GM12878 (cell line): Measurements from ENCODE around the gene SCN5A. TPM values are rescaled to one million over a fixed set of nuclear protein-coding genes. Genes with fewer than 3 reads are reported as not detected.

Experiments
- FOXK2 ChIP-seq: fragments of 450-650 bp; IDR thresholded peaks from 2 replicates; pipeline ENCODE4 v1.6.1; 2017; ENCODE audit warnings: mild to moderate bottlenecking, moderate library complexity
- JUNB ChIP-seq: IDR thresholded peaks from 2 replicates; pipeline ENCODE4 v1.6.1; 2016; ENCODE audit warnings: antibody characterized with exemption, mild to moderate bottlenecking
- MXI1 ChIP-seq: fragments of 150-350 bp; IDR thresholded peaks from 2 replicates; pipeline ENCODE4 v1.6.1; 2011; ENCODE audit warnings: low read depth, mild to moderate bottlenecking, inconsistent platforms, low read length, improper control_type of control experiment
- NFYA ChIP-seq: IDR thresholded peaks from 2 replicates; pipeline ENCODE4 v1.6.1; 2011; ENCODE audit warnings: low read depth, mild to moderate bottlenecking, low read length, improper control_type of control experiment, borderline replicate concordance
- NR2C2 ChIP-seq: IDR thresholded peaks from 2 replicates; pipeline ENCODE4 v1.6.1; 2011; ENCODE audit warnings: borderline replicate concordance, low read depth; ENCODE audit not compliant: control insufficient read depth, insufficient read length
- PAX5 ChIP-seq: IDR thresholded peaks from 2 replicates; pipeline ENCODE4 v1.6.1; 2011; ENCODE audit warnings: low read depth, low read length, borderline replicate concordance
- POLR2AphosphoS5 ChIP-seq: IDR thresholded peaks from 2 replicates; pipeline ENCODE4 v1.6.1; 2011; ENCODE audit warnings: mild to moderate bottlenecking, low read length, inconsistent platforms
- RBBP5 ChIP-seq: fragments of 200-600 bp; sonication (generic); conservative IDR thresholded peaks from 2 replicates; pipeline ENCODE4 v1.6.1; 2016
- RUNX3 ChIP-seq: IDR thresholded peaks from 2 replicates; pipeline ENCODE4 v1.6.1; 2012; ENCODE audit warnings: low read length, inconsistent platforms
- SIN3A ChIP-seq: IDR thresholded peaks from 2 replicates; pipeline ENCODE4 v1.6.1; 2012; ENCODE audit warnings: low read depth, low read length, improper control_type of control experiment
- SMAD5 ChIP-seq: IDR thresholded peaks from 2 replicates; pipeline ENCODE4 v1.6.1; 2016; ENCODE audit warnings: antibody characterized with exemption, low read depth
- SPI1 ChIP-seq: IDR thresholded peaks from 2 replicates; pipeline ENCODE4 v1.6.1; 2011; ENCODE audit warnings: low read depth, mild to moderate bottlenecking, low read length, moderate library complexity, borderline replicate concordance; ENCODE audit not compliant: insufficient read depth
- SRF ChIP-seq, 2 experiments: IDR thresholded peaks; 2 replicates each; pipeline ENCODE4 v1.6.1; 2011; ENCODE audit warnings: low read depth in 2 of 2, low read length in 2 of 2, mild to moderate bottlenecking in 1 of 2, moderate library complexity in 1 of 2
- TAF1 ChIP-seq: IDR thresholded peaks from 2 replicates; pipeline ENCODE4 v1.6.1; 2011; ENCODE audit warnings: mild to moderate bottlenecking, low read depth, low read length, borderline replicate concordance
- TCF7 ChIP-seq: IDR thresholded peaks from 2 replicates; pipeline ENCODE4 v1.6.1; 2014; ENCODE audit warnings: antibody characterized with exemption, borderline replicate concordance
- YY1 ChIP-seq: IDR thresholded peaks from 2 replicates; pipeline ENCODE4 v1.6.1; 2011; ENCODE audit warnings: low read depth, mild to moderate bottlenecking, low read length
- ZNF274 ChIP-seq: IDR thresholded peaks from one replicate; pipeline ENCODE4 v1.8.0; 2011; ENCODE audit not compliant: insufficient read length, insufficient read depth
- ZNF384 ChIP-seq: IDR thresholded peaks from 2 replicates; pipeline ENCODE4 v1.6.1; 2012; ENCODE audit warnings: low read depth, mild to moderate bottlenecking, low read length, improper control_type of control experiment, borderline replicate concordance
- polyA plus RNA-seq, 11 experiments: library from polyadenylated mRNA; depleted of rRNA in 4 of 11; unstranded in 6 of 11; stranded (reverse) in 5 of 11; fragments of >200 nt; fragmentation: Nextera tagmentation in 4 of 11; fragmentation: Illumina TruSeq in 1 of 11; extraction: Ambion mirVana in 4 of 11; extraction: Trizol in 1 of 11; gene quantifications; 1 replicate in 1 of 11; 2 replicates in 10 of 11; pipeline versions ENCODE4 v1.2.1 to v1.2.3, GENCODE V29; 2011 to 2016; ENCODE audit warnings: inconsistent platforms in 2 of 11, missing spikeins in 2 of 11, low read depth in 1 of 11
- total RNA-seq, 4 experiments: library from RNA; depleted of rRNA in 3 of 4; stranded (reverse); fragments of >200 nt in 3 of 4; fragmentation: Illumina TruSeq in 1 of 4; extraction: Trizol in 1 of 4; gene quantifications; 2 replicates each; pipeline versions ENCODE4 v1.2.1 to v1.2.3, GENCODE V29; 2013 to 2021
- TF ChIP-seq, protein P1 (sequence below): fragments of 450-650 bp; formaldehyde crosslinking; IDR thresholded peaks from 2 replicates; pipeline ENCODE4 v1.4.0; 2020; ENCODE audit warnings: mild to moderate bottlenecking, moderate library complexity
- TF ChIP-seq, protein P2 (sequence below): fragments of 450-650 bp; IDR thresholded peaks from 2 replicates; pipeline ENCODE4 v1.6.1; 2014; ENCODE audit warnings: mild to moderate bottlenecking
- TF ChIP-seq, protein P3 (sequence below): fragments of 450-650 bp; IDR thresholded peaks from 2 replicates; pipeline ENCODE4 v1.6.1; 2018; ENCODE audit warnings: borderline replicate concordance, mild to moderate bottlenecking; ENCODE audit not compliant: partially characterized antibody
- TF ChIP-seq, protein P4 (sequence below): fragments of 450-650 bp; formaldehyde crosslinking; IDR thresholded peaks from 2 replicates; pipeline ENCODE4 v1.5.0; 2022; ENCODE audit warnings: mild to moderate bottlenecking, missing genetic modification characterization

The SCN5A gene
- total and polyA plus RNA-seq, 10 of the 15 experiments (the other 5 are each of a cell fraction or from before 2014, with no cell fraction given): not detected

DNA sequence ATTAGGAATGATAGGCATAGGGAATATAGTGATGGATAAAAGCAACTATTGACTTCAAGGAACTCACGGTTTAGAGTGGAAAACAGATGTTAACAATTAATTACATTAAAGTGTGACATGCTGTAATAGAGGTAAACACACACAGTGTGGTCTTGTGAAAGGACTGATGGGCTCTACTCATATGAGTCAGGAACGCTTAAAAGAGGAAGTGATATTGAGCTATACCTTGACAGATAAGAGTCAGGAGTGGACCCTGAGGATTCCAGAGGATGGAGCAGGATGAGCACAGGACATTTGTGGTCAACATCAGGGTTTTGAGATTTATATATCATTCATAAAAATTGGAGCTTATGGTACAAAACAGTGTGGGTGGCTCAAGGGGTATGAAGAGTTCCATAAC lies 142.4 kb downstream of the SCN5A start (continued):
- TF ChIP-seq RUNX3 (peak; percentile 72), RBBP5 (no peak), JUNB (peak; percentile 91), ZNF384 (no peak), SIN3A (no peak), ZNF274 (no peak), SRF (IDR thresholded peaks at IDR 0.05; ENCODE audit: low read depth in 2 of 2, low read length in 2 of 2) (0 out of 4 replicates have a peak, but pooled peaks of 1 of the 2 experiments have one; percentile 10), PAX5 (0 out of 2 replicates have a peak, but pooled peaks have one; percentile 35), NR2C2 (no peak), SMAD5 (no peak), FOXK2 (no peak), YY1 (no peak), TAF1 (no peak), NFYA (no peak), TCF7 (no peak), SPI1 (peak; percentile 98), MXI1 (no peak), POLR2AphosphoS5 (no peak)
- TF ChIP-seq, protein P1, sequence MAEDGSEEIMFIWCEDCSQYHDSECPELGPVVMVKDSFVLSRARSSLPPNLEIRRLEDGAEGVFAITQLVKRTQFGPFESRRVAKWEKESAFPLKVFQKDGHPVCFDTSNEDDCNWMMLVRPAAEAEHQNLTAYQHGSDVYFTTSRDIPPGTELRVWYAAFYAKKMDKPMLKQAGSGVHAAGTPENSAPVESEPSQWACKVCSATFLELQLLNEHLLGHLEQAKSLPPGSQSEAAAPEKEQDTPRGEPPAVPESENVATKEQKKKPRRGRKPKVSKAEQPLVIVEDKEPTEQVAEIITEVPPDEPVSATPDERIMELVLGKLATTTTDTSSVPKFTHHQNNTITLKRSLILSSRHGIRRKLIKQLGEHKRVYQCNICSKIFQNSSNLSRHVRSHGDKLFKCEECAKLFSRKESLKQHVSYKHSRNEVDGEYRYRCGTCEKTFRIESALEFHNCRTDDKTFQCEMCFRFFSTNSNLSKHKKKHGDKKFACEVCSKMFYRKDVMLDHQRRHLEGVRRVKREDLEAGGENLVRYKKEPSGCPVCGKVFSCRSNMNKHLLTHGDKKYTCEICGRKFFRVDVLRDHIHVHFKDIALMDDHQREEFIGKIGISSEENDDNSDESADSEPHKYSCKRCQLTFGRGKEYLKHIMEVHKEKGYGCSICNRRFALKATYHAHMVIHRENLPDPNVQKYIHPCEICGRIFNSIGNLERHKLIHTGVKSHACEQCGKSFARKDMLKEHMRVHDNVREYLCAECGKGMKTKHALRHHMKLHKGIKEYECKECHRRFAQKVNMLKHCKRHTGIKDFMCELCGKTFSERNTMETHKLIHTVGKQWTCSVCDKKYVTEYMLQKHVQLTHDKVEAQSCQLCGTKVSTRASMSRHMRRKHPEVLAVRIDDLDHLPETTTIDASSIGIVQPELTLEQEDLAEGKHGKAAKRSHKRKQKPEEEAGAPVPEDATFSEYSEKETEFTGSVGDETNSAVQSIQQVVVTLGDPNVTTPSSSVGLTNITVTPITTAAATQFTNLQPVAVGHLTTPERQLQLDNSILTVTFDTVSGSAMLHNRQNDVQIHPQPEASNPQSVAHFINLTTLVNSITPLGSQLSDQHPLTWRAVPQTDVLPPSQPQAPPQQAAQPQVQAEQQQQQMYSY (CRISPR knock-in tag): no peak
- TF ChIP-seq, protein P2, sequence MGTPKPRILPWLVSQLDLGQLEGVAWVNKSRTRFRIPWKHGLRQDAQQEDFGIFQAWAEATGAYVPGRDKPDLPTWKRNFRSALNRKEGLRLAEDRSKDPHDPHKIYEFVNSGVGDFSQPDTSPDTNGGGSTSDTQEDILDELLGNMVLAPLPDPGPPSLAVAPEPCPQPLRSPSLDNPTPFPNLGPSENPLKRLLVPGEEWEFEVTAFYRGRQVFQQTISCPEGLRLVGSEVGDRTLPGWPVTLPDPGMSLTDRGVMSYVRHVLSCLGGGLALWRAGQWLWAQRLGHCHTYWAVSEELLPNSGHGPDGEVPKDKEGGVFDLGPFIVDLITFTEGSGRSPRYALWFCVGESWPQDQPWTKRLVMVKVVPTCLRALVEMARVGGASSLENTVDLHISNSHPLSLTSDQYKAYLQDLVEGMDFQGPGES: no peak
- TF ChIP-seq, protein P3, sequence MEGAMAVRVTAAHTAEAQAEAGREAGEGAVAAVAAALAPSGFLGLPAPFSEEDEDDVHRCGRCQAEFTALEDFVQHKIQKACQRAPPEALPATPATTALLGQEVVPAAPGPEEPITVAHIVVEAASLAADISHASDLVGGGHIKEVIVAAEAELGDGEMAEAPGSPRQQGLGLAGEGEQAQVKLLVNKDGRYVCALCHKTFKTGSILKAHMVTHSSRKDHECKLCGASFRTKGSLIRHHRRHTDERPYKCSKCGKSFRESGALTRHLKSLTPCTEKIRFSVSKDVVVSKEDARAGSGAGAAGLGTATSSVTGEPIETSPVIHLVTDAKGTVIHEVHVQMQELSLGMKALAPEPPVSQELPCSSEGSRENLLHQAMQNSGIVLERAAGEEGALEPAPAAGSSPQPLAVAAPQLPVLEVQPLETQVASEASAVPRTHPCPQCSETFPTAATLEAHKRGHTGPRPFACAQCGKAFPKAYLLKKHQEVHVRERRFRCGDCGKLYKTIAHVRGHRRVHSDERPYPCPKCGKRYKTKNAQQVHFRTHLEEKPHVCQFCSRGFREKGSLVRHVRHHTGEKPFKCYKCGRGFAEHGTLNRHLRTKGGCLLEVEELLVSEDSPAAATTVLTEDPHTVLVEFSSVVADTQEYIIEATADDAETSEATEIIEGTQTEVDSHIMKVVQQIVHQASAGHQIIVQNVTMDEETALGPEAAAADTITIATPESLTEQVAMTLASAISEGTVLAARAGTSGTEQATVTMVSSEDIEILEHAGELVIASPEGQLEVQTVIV: no peak
- TF ChIP-seq, protein P4, sequence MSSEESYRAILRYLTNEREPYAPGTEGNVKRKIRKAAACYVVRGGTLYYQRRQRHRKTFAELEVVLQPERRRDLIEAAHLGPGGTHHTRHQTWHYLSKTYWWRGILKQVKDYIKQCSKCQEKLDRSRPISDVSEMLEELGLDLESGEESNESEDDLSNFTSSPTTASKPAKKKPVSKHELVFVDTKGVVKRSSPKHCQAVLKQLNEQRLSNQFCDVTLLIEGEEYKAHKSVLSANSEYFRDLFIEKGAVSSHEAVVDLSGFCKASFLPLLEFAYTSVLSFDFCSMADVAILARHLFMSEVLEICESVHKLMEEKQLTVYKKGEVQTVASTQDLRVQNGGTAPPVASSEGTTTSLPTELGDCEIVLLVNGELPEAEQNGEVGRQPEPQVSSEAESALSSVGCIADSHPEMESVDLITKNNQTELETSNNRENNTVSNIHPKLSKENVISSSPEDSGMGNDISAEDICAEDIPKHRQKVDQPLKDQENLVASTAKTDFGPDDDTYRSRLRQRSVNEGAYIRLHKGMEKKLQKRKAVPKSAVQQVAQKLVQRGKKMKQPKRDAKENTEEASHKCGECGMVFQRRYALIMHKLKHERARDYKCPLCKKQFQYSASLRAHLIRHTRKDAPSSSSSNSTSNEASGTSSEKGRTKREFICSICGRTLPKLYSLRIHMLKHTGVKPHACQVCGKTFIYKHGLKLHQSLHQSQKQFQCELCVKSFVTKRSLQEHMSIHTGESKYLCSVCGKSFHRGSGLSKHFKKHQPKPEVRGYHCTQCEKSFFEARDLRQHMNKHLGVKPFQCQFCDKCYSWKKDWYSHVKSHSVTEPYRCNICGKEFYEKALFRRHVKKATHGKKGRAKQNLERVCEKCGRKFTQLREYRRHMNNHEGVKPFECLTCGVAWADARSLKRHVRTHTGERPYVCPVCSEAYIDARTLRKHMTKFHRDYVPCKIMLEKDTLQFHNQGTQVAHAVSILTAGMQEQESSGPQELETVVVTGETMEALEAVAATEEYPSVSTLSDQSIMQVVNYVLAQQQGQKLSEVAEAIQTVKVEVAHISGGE (CRISPR knock-in tag): no peak
